T47D (cell line): Measurements from ENCODE around the gene JOSD1.

Experiments used
- DNase-seq, 2 experiments: peaks; one replicate each; pipeline versions ENCODE4 v3.0.0 to v3.0.0-alpha.2; 2011 to 2012; ENCODE audit warnings: low read depth in 1 of 2, low spot score in 1 of 2
- JUND ChIP-seq: IDR thresholded peaks from 2 replicates; pipeline ENCODE4 v1.6.1; 2012; ENCODE audit warnings: low read depth
- in situ Hi-C: cut with HindIII; loops from 2 replicates; pipeline ENCODE4 v1.10.0; 2016; ENCODE audit warnings: low sequenced_read_pairs, low pct_unique_long_range_greater_than_20kb

Gene JOSD1

GRCh38 chr22:38641476-38642040 is 59.2 kb downstream of the JOSD1 start:
- no peak for DNase-seq
- in situ Hi-C loops: no loop called here
- no peak for TF ChIP-seq JUND

GRCh38 chr22:38638728-38639127 is 62.0 kb downstream of the JOSD1 start:
- no peak for DNase-seq
- no peak for TF ChIP-seq JUND
- in situ Hi-C loops: no loop called here

- in situ Hi-C loops: no loop called here
- no peak for DNase-seq
- TF ChIP-seq JUND: no peak
These were observed 62.5 kb downstream of the JOSD1 start for GRCh38 chr22:38638216-38638615.
